Vein endothelial cell (primary cell): ENCODE results near the gene FBXO41. TPM values are rescaled to one million over a fixed set of nuclear protein-coding genes. Genes with fewer than 3 reads are reported as not detected.

ENCODE experiments used
- small RNA-seq: library from RNA; depleted of rRNA; stranded (forward); fragments of <200 nt; gene quantifications from one replicate; pipeline ENCODE3, GENCODE V24; 2012
- total RNA-seq: library from RNA; depleted of rRNA; stranded (reverse); fragments of >200 nt; gene quantifications from 2 replicates; pipeline ENCODE4 v1.2.3, GENCODE V29; 2012

FBXO41 gene
- total RNA-seq = 0.33 and 0.96 TPM in 2 replicates

DNA sequence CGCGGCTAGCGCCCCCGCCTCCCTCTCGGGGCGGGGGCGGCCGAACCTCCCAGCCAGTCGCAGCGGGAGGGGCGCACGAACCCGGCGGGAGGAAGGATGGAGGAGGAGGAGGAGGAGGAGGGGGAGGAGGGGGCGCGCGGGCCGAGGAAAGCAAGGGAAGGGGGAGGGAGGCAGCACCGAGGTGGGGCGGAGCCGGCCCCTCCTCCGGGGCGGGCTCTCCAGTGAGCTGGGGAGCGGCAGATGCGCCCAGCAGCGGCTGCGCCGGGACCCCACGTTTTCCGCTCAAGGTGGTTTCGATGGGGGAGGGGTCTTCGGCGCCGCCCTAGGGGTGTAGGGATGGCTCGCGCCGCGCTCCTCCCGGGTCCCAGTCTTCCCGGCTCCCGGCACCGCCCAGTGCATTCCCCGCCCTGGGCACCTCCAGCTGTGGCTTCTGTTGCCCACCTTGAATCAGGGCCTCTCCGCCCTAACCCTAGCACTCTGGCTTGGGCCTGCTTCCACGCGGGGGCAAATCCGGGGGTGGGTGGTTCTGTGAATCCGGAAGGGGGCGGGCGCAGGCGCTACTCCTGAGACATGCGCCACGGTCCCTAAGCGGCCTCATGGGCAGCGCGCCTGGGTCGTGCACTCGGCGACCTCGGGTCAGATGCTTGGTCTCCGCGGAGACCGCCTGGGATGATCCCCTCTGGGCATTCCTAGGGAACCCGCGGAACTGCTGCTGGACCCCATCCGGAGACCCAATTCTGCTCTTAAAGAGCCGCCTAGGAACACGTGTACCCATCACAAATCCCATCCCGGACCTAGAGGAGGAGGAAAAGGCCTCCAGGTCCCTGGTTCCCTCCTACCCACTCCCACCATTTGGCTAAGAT lies at the start of gene FBXO41:
FBXO41 (minus strand) TSS at position 183 of the 863 bp plus-strand sequence. CDS start 14,848 bp downstream, outside the sequence.

DNA sequence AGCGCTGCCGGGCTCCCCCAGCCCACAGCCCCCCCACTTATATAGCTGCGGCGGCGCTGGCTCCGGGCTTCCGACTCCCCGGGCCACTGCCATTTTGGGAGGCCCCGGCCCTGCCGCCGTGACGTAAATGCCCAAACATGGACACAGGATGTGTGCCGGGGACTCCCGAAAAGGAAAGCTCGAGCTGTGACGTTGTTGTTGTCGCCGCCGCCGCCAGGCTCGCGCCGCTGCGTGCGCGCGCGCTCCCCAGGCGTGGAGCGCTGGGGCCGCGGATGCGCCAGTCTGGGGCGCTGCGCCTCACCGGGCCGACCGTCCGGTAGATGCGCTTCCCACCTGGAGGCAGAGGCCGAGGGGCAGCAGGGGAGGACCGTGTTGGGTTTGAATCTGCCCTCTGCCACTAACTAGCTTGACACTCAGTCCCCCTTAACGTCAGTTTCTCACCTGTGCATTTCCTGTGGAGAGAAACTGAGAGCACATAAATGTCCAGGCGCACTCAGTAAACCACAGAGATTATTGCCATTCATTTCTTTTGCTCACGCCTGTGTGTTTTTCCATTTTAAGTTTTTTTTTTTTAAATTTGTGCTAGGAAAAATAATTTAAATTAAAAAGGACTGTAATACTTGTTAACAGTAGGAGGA lies 9.4 kb upstream of the FBXO41 start, which contains the start of gene EGR4:
EGR4 (minus strand) TSS at position 15 of the 638 bp plus-strand sequence. CDS start 231 bp downstream, outside the sequence.

GRCh38 chr2:73233932-73234832 lies 50.1 kb downstream of the FBXO41 start, which contains the start of gene CCT7:
CCT7 (plus strand) TSS chr2:73234308; CDS start chr2:73234379, 71 bp downstream.

GRCh38 chr2:73233154-73233931 lies 50.9 kb downstream of the FBXO41 start, which contains the start of gene PRADC1:
PRADC1 (minus strand) TSS chr2:73233239; CDS start chr2:73233160, 79 bp downstream.

DNA sequence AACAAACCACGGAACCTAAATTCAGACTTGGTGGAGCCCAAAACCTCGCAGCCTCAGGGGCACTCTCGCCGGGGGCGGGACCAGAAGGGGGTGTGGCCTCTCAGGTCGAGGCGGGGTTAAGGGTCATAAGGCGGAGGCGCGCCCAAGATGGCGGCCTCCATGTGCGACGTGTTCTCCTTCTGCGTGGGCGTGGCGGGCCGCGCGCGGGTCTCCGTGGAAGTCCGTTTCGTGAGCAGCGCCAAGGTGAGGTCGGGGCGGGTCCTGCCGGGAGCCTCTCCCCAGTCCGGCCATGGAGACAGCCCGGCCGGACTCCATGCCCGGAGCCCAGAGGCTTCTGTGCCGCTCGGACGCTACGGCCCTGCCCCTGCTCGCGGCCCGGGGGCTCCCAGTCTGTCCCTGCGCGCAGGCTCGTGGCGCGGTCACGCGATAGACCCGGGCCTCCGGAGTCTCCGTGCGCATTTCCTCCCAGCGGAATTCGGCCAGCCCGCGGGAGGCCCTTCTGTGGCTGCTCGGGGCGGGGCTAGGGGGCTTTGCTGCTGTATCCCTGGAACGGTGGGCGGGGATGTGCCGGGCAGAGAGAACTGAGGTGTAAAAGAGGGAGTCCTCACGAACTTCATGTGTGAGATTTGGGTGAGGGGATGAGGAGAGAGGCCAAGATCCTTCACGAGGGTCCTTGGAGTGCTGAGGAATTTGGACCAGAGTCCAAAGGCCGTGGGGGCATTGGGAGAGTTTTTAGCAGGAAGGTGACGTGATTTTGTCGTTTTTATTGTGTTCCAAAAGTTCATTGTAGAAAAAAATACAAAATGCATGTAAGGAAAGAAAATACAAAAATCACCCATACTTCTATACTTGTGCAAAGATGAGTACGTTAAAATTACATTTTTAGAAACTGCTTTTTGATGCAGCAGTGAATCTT lies 69.9 kb downstream of the FBXO41 start, which contains the start of gene SMYD5:
SMYD5 (plus strand) TSS at position 126 of the 916 bp plus-strand sequence; CDS start at position 148, 22 bp downstream.

Small RNAs within 50 kb of the gene (small RNA-seq; reads per million reads assigned to genes)
- not detected for gene RNU6-111P

Other genes with a start within 250 kb of the FBXO41 start
- 20.4 and 20.6 TPM in 2 replicates for gene SFXN5, start 212.8 kb downstream of the FBXO41 start, total RNA-seq
- 66.3 and 70.3 TPM in 2 replicates for gene RAB11FIP5, start 171.5 kb downstream of the FBXO41 start, total RNA-seq
- not detected in 2 replicates for gene NOTO, start 81.9 kb downstream of the FBXO41 start, total RNA-seq
- 19.4 and 22.2 TPM in 2 replicates for gene SMYD5, start 70.2 kb downstream of the FBXO41 start, total RNA-seq
- 16.0 and 29.3 TPM in 2 replicates for gene PRADC1, start 51.2 kb downstream of the FBXO41 start, total RNA-seq
- 352 and 393 TPM in 2 replicates for gene CCT7, start 50.2 kb downstream of the FBXO41 start, total RNA-seq
- not detected in 2 replicates for gene EGR4, start 9.1 kb upstream of the FBXO41 start, total RNA-seq
- gene ALMS1, start 101.4 kb upstream of the FBXO41 start, total RNA-seq = 15.9 and 17.3 TPM in 2 replicates